Measurements from ENCODE around the gene MDM2. TPM values are rescaled to one million over a fixed set of nuclear protein-coding genes. Genes with fewer than 3 reads are reported as not detected.

MDM2 gene
- total RNA-seq, 4 donors from 2014 or later, result 99.8 to 117 (median 107) TPM

DNA sequence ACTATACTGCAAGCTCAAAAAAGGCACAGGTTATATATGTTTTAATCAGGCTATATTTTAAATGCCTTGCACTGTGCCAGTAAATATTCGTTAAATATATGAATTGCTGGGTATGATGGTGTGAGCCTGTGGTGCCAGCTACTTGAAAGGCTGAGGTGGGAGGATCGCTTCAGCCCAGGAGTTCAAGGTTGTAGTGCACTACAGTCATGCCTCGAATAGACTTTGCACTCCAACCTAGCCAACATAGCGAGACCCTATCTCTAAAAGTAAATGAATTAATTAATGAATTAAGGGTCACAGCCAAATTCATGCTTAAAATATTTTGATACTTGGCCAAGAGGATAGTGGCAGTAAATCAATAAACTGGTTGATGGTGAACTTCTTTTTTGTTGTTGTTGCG is 22.2 kb upstream of the MDM2 start:
- TF ChIP-seq, protein P1, sequence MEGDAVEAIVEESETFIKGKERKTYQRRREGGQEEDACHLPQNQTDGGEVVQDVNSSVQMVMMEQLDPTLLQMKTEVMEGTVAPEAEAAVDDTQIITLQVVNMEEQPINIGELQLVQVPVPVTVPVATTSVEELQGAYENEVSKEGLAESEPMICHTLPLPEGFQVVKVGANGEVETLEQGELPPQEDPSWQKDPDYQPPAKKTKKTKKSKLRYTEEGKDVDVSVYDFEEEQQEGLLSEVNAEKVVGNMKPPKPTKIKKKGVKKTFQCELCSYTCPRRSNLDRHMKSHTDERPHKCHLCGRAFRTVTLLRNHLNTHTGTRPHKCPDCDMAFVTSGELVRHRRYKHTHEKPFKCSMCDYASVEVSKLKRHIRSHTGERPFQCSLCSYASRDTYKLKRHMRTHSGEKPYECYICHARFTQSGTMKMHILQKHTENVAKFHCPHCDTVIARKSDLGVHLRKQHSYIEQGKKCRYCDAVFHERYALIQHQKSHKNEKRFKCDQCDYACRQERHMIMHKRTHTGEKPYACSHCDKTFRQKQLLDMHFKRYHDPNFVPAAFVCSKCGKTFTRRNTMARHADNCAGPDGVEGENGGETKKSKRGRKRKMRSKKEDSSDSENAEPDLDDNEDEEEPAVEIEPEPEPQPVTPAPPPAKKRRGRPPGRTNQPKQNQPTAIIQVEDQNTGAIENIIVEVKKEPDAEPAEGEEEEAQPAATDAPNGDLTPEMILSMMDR (IDR thresholded peaks at IDR 0.05; ENCODE audit: low read depth), result no peak

DNA sequence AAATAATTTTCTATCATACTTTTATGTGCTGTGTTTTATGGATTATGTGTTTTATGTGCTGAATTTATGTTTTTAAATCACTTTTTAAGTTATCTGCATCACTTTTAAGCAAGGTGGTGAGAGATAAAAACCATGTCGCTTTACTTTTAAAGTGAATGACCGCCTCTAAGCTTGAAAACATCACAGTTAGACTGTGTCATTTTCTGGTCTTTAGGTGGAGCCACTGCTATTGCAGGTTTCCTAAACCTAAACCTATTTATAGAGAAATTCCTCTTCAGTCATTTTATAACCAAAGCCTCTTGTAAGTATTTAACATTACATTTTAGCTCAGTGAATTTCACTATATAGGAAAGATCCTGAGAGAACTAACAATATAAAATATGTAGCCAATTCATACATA is 21.0 kb upstream of the MDM2 start:
- TF ChIP-seq, protein P1 (IDR thresholded peaks at IDR 0.05; ENCODE audit: low read depth), result no peak

DNA sequence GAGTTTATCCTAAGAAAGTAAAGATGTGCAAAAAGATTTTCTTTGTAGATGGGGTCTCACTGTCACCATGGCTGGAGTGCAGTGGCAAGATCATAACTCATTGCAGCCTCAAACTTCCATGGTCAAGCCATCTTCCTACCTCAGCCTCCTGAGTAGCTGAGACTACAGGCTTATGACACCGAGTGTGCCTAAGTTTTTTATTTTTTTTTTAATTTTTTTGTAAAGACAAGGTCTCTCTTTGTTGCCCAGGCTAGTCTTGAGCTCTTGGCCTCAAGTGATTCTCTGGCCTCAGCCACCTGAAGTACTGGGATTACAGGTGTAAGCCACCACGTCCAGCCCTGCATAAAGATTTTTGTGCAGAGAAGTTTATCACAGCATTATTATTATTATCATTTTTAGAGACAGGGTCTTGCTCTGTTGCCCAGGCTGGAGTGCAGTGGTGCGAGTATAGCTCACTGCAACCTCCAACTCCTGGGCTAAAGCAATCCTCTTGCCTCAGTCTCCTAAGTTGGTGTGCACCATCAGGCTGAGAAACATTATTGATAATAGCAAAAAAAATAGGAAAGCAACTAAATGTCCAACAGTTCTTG is 19.3 kb upstream of the MDM2 start:
- TF ChIP-seq, protein P1 (IDR thresholded peaks at IDR 0.05; ENCODE audit: low read depth), result no peak

DNA sequence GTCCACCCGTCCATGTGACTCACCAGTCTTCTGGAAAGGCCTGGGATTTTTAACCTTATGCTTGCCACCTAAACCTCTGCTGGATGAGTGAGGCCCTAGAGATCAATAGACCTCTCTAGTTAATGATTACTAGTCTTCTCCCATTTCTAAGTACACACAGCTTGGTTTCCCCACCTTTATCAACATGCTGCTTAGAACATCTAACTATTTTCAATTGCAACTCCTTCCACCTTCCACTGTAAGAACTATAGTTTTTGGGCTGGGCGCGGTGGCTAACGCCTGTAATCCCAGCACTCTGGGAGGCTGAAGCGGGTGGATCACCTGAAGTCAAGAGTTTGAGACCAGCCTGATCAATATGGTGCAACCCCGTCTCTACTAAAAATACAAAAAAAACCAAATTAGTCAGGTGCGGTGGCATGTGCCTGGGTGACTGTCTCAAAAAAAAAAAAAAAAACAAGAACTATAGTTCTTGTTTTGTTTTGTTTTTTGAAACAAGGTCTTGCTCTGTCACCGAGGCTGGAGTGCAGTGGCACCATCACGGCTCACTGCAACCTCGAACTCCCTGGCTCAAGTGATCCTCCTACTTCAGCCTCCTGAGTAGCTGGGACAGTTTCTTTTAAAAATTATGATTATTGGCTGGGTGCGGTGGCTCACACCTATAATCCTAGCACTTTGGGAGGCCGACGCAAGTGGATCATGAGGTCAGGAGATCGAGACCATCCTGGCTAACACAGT is 18.7 kb upstream of the MDM2 start:
- TF ChIP-seq, protein P1 (IDR thresholded peaks at IDR 0.05; ENCODE audit: low read depth), result no peak

DNA sequence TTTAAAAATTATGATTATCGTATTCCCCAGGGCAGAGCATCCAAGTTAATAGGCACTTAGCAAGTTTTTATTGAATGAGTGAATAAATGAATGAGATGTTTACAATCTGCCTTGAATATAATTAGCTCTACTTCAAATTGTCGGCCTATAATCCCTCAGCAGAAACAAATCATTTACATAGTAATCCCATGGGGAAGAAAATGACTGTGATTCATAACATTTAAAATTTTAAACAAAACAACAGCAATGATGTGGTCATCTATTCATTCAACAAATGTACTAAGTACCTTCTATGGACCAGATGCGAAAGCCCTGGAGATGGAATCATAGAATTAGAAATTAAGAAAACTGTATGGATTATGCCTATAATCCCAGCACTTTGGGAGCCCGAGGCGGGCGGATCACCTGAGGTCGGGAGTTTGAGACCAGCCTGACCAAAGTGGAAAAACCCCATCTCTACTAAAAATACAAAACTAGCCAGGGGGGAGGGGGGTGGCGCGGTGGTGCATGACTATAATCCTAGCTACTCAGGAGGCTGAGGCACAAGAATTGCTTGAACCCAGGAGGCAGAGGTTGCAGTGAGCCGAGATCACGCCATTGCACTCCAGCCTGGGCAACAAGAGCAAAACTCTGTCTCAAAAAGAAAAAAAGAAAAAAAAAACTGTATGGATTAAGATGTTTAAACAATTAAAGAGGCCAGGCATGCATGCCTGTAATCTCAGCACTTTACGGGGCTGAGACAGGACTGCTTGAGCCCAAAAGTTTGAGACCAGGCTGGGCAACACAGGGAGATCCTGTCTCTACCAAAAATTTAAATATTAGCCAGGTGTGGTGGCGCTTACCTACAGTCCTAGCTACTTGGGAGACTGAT is 17.7 kb upstream of the MDM2 start:
- TF ChIP-seq, protein P1 (IDR thresholded peaks at IDR 0.05; ENCODE audit: low read depth), result no peak

DNA sequence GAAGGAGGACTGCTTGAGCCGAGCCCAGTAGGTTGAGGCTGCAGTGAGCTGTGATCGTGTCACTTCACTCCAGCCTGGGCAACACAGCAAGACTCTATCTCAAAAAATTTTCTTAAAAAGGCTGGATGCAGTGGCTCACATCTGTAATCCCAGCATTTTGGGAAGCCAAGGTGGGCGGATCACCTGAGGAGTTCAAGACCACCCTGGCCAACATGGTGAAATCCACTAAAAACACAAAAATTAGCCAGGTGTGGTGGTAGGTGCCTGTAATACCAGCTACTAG is 17.1 kb upstream of the MDM2 start:
- TF ChIP-seq, protein P1 (IDR thresholded peaks at IDR 0.05; ENCODE audit: low read depth), result no peak

DNA sequence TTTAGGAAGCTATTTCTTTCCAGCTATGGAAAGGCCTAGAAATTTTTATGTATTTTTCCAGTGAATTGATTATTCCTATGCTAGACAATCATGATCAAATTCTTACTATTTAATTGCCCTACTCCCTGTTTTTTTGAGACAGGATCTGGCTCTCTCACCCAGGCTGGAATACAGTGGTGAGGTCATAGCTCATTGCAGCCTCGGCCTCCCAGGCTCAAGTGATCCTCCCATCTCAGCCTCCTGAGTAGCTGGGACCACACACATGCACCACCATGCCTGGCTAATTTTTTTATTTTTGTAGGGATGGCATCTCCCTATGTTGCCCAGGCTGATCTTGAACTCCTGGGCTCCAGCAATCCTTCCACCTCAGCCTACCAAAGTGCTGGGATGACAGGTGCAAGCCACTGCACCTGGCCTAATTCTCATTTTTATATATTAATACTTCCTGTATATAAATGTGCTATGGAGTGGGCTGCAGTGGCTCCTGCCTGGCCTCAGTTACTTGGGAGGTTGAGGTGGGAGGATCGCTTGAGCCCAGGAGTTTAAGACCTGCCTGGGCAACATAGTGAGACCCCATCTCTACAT is 16.0 kb upstream of the MDM2 start:
- TF ChIP-seq, protein P1 (IDR thresholded peaks at IDR 0.05; ENCODE audit: low read depth), result no peak
